ENCODE measurements around the gene ACYP2. TPM values are rescaled to one million over a fixed set of nuclear protein-coding genes. Genes with fewer than 3 reads are reported as not detected.
"Not testable (repeated sequence)": the region's sequence is repeated elsewhere in the genome, so short reads cannot be mapped to it uniquely, and the experiment has no call there.

The ACYP2 gene
- total RNA-seq, 1 donor from 2014 or later: 23.4 TPM

- no peak for DNase-seq (ENCODE audit: low spot score)
Observed at GRCh38 chr2:54262015-54262765, 146.8 kb downstream of the ACYP2 start.

GRCh38 chr2:54265081-54265480 lies 149.7 kb downstream of the ACYP2 start:
- DNase-seq (ENCODE audit: low spot score): not testable (repeated sequence)

GRCh38 chr2:54267577-54267976 lies 152.2 kb downstream of the ACYP2 start:
- DNase-seq (ENCODE audit: low spot score): no peak

- no peak for DNase-seq (ENCODE audit: low spot score)
Observed at GRCh38 chr2:54271189-54271588, 155.8 kb downstream of the ACYP2 start.

- DNase-seq (ENCODE audit: low spot score): no peak
Observed at GRCh38 chr2:54271843-54272627, 156.6 kb downstream of the ACYP2 start.

- no peak for DNase-seq (ENCODE audit: low spot score)
Observed at GRCh38 chr2:54274781-54275242, 159.4 kb downstream of the ACYP2 start.

- no peak for DNase-seq (ENCODE audit: low spot score)
Observed at GRCh38 chr2:54275541-54275940, 160.1 kb downstream of the ACYP2 start.

- no peak for DNase-seq (ENCODE audit: low spot score)
Observed at GRCh38 chr2:54279385-54279784, 164.0 kb downstream of the ACYP2 start.

GRCh38 chr2:54284826-54285225 lies 169.4 kb downstream of the ACYP2 start:
- DNase-seq (ENCODE audit: low spot score): no peak

- DNase-seq (ENCODE audit: low spot score): no peak
Observed at GRCh38 chr2:54285451-54285850, 170.0 kb downstream of the ACYP2 start.

- no peak for DNase-seq (ENCODE audit: low spot score)
Observed at GRCh38 chr2:54287532-54287931, 172.1 kb downstream of the ACYP2 start.

- DNase-seq (ENCODE audit: low spot score): no peak
Observed at GRCh38 chr2:54289917-54290316, 174.5 kb downstream of the ACYP2 start.

- DNase-seq (ENCODE audit: low spot score): no peak
Observed at GRCh38 chr2:54290356-54291025, 175.1 kb downstream of the ACYP2 start.

- DNase-seq (ENCODE audit: low spot score): not testable (repeated sequence)
Observed at GRCh38 chr2:54294665-54295064, 179.2 kb downstream of the ACYP2 start.

GRCh38 chr2:54295911-54296310 lies 180.5 kb downstream of the ACYP2 start:
- DNase-seq (ENCODE audit: low spot score): no peak

- DNase-seq (ENCODE audit: low spot score): no peak
Observed at GRCh38 chr2:54298514-54298913, 183.1 kb downstream of the ACYP2 start.

- DNase-seq (ENCODE audit: low spot score): no peak
Observed at GRCh38 chr2:54303631-54304030, 188.2 kb downstream of the ACYP2 start.

- DNase-seq (ENCODE audit: low spot score): no peak
Observed at GRCh38 chr2:54306556-54306955, 191.1 kb downstream of the ACYP2 start.

- DNase-seq (ENCODE audit: low spot score): no peak
Observed at GRCh38 chr2:54308186-54308585, 192.8 kb downstream of the ACYP2 start.

GRCh38 chr2:54308782-54309181 lies 193.4 kb downstream of the ACYP2 start:
- no peak for DNase-seq (ENCODE audit: low spot score)

GRCh38 chr2:54310311-54310710 lies 194.9 kb downstream of the ACYP2 start:
- no peak for DNase-seq (ENCODE audit: low spot score)

GRCh38 chr2:54310961-54311360 lies 195.5 kb downstream of the ACYP2 start:
- no peak for DNase-seq (ENCODE audit: low spot score)
